ENCODE data around the gene SPZ1.

The SPZ1 gene

DNA sequence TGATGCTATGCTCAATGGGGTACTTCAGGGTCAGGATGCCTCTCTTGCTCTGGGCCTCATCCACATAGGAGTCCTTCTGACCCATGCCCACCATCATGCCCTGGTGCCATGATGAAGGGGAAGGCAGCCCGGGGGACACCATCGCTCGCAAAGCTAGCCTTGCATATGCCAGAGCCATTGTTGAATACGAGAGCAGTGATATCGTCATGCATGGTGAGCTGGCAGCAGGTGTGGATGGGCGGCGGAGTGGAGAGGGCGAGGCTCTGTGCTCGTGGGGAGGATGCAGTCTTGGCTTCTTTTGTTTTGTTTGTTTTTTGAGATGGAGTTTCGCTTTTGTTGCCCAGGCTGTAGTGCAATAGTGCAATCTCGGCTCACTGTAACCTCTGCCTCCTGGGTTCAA is 17.2 kb upstream of the SPZ1 start:
- no peak for TF ChIP-seq CTCF (IDR thresholded peaks at IDR 0.05)
- no peak for DNase-seq (ENCODE audit: low spot score)
- no peak overlapping the region for H3K27ac ChIP-seq
- no peak overlapping the region for H3K4me3 ChIP-seq

DNA sequence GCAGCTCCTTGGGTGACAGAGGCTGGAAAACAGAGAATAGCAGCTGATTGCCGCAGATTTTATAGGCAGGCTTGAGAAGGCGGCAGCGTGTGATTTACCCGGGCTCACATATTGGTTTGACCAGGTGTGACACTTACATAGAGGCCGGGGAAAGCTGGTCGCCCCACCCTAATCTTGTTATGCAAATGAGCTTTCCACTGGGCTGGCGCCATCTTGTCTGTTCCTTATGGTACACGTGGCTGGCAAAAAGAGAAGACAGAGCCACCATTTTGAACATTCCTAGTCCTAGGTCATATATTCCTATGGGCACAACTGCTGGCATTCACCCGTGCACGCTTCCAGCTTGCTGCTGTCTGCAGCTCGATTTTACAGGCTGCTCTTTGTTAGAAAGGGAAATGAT is 11.3 kb upstream of the SPZ1 start:
- TF ChIP-seq CTCF (IDR thresholded peaks at IDR 0.05): no peak
- no peak for DNase-seq (ENCODE audit: low spot score)
- H3K4me3 ChIP-seq: no peak overlapping the region
- no peak overlapping the region for H3K27ac ChIP-seq

DNA sequence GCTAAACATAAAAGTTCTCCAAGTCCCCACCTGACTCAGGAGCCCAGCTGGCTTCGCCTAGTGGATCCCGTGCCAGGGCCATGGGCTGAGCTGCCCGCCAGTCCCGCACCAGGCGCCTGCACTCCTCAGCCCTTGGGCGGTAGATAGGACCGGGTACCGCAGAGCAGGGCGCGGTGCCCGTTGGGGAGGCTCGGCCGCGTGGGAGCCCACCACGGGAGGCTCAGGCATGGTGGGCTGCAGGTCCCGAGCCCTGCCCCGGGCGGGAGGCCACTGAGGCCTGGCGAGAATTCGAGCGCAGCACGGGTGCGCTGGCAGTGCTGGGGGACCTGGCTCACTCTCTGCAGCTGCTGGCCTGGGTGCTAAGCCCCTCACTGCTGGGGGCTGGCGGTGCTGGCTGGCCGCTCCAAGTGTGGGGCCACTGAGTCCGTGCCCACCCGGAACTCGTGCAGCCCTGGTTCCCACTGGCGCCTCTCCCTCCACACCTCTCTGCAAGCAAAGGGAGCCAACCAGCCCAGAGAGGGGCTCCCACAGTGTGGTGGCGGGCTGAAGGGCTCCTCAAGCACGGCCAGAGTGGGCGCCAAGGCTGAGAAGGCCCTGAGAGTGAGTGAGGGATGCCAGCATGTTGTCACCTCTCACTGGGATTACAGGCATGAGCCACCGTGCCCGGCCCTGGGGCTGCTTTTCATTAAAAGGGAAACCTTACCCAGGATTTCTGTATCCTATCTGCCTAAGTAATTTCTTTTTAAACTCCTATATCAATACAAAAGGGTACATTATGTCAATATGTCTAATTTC is 9.7 kb upstream of the SPZ1 start:
- no peak for TF ChIP-seq CTCF (IDR thresholded peaks at IDR 0.05)
- Histone ChIP-seq H3K4me3 (no peak overlapping the region), H3K27ac (no peak overlapping the region)
- DNase-seq (ENCODE audit: low spot score): no peak

DNA sequence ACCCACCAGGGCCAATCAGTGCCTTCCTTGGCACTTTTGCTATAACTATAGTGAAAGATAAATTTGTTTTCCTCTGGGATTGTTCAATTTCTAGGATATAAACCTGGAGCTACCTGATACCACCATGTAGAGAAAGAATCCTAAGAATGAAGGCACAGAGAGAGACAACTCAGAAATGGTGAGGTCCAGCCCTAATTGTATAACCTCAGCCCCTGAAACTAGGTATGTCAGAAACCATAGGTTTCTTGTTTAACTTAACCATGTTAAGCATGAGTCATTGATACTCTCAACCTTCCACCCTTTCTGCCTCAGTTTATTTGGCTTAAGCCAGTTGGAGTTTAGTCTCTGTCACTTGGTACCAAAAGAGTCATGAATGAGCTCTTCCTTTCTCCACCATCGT is 4.6 kb upstream of the SPZ1 start:
- Histone ChIP-seq H3K27ac (no peak overlapping the region), H3K4me3 (no peak overlapping the region)
- DNase-seq (ENCODE audit: low spot score): no peak
- TF ChIP-seq CTCF (IDR thresholded peaks at IDR 0.05): no peak

GRCh38 chr5:80318212-80318611 is 1.6 kb upstream of the SPZ1 start:
- no peak for TF ChIP-seq CTCF (IDR thresholded peaks at IDR 0.05)
- DNase-seq (ENCODE audit: low spot score): no peak

DNA sequence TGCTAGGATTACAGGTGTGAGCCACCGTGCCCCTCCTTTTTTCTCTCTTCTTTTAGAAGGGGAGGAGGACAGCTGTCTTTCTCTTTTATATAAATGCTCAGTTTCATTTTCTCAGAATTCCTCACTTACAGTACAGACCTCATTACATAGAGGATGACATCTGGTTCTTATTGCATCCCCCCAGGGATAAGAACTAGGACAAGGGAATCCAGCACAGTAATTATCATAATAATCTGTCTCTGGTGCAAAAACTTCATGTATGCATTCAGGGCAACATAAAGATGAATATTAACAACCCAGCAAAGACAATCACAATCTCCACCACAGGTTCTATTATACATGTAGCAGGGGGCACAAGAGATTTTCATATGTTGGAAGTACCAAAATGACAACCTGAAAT is 5.1 kb downstream of the SPZ1 start:
- no peak for DNase-seq (ENCODE audit: low spot score)
- no peak for TF ChIP-seq CTCF (IDR thresholded peaks at IDR 0.05)
- H3K27ac ChIP-seq: no peak overlapping the region
- no peak overlapping the region for H3K4me3 ChIP-seq

More at GRCh38 chr5:80318212-80318611, 1.6 kb upstream of the SPZ1 start:
- no peak overlapping the region for H3K27ac ChIP-seq
- H3K4me3 ChIP-seq: no peak overlapping the region

GRCh38 chr5:80326468-80326867 is 6.7 kb downstream of the SPZ1 start:
- Histone ChIP-seq H3K27ac (no peak overlapping the region), H3K4me3 (no peak overlapping the region)
- no peak for DNase-seq (ENCODE audit: low spot score)
- TF ChIP-seq CTCF (IDR thresholded peaks at IDR 0.05): no peak
